Measurements from ENCODE around the gene TMEM203. TPM values are rescaled to one million over a fixed set of nuclear protein-coding genes. Genes with fewer than 3 reads are reported as not detected.
A peak's percentile ranks its signal among the peaks of the same experiment; 100 is the strongest.

The TMEM203 gene
- total RNA-seq, 1 experiment from 2014 or later, result 35.5 TPM

- Histone ChIP-seq H2BK20ac (ENCODE audit: low read depth, low read length, poor library complexity, severe bottlenecking) (no peak overlapping the region), H3K79me2 (ENCODE audit: insufficient read depth, low read length) (no peaks in the 10 kb centered on the region), H3T11ph (ENCODE audit: low read length) (no peak overlapping the region), H3K4me1 (ENCODE audit: insufficient read depth, low read length) (peaks cover 3% of the 10 kb centered on the region; the same call in 1 of the 2 replicates), H3K14ac (ENCODE audit: insufficient read depth, low read length) (no peak overlapping the region), H3K79me1 (ENCODE audit: insufficient read depth, low read depth, low read length, poor library complexity, severe bottlenecking) (no peaks in the 10 kb centered on the region), H3K27me3 (ENCODE audit: insufficient read depth, low read length) (no peaks in the 10 kb centered on the region), H4K91ac (ENCODE audit: insufficient read length, low read depth, low read length) (no peak overlapping the region), H3K27ac (ENCODE audit: insufficient read length, low read depth, low read length) (no peak overlapping the region), H2AFZ (ENCODE audit: low read length) (no peak overlapping the region), H3K18ac (ENCODE audit: insufficient read length, low read depth, low read length) (no peak overlapping the region), H4K8ac (replicated peaks; ENCODE audit: insufficient read length, low read depth, low read length) (no peak overlapping the region), H3K9me3 (ENCODE audit: control insufficient read depth, low read depth, low read length) (no peaks in the 10 kb centered on the region), H3K56ac (ENCODE audit: insufficient read length, low read depth, low read length) (no peak overlapping the region), H2AK5ac (ENCODE audit: insufficient read length, low read length) (no peak overlapping the region), H2BK120ac (ENCODE audit: low read depth, low read length, poor library complexity, severe bottlenecking) (no peak overlapping the region), H2BK5ac (ENCODE audit: insufficient read length, low read length) (no peak overlapping the region), H4K20me1 (ENCODE audit: control insufficient read depth, insufficient read depth, insufficient read length) (no peaks in the 10 kb centered on the region), H3K4ac (ENCODE audit: low read depth, low read length) (no peak overlapping the region), H3K4me2 (ENCODE audit: insufficient read depth, insufficient read length, low read length) (no peak overlapping the region), H3K23me2 (ENCODE audit: insufficient read length, low read depth, low read length, poor library complexity, severe bottlenecking) (no peaks in the 10 kb centered on the region), H4K5ac (ENCODE audit: insufficient read length, low read depth, low read length) (no peak overlapping the region), H3K9ac (ENCODE audit: extremely low read depth, insufficient read length, low read length) (no peak overlapping the region), H2BK12ac (ENCODE audit: insufficient read length, low read depth, low read length) (no peak overlapping the region), H3K23ac (ENCODE audit: insufficient read length, low read depth, low read length) (no peak overlapping the region), H2BK15ac (ENCODE audit: low read depth, low read length) (peak overlapping the region; percentile 71; the same call in 1 of the 2 replicates)
- DNase-seq, result no peak
- no CpG with 5 or more reads among the region's 24 CpGs for WGBS (ENCODE audit: extremely low coverage, insufficient read length, low lambda C conversion rate)
- Mint-ChIP-seq H3K9me3 (no peaks in the 10 kb centered on the region), H3K27me3 (ENCODE audit: low read depth) (peaks cover 7% of the 10 kb centered on the region), H3K4me3 (no peak overlapping the region), H3K36me3 (ENCODE audit: insufficient read depth in 1 of 3, low read depth in 3 of 3) (no peaks in the 10 kb centered on the region), H3K4me1 (peaks cover 7 to 13% of the 10 kb centered on the region in 2 experiments), H3K27ac (no peak overlapping the region)
- TF ChIP-seq CTCF (conservative IDR thresholded peaks at IDR 0.05), result no peak
Observed at GRCh38 chr9:137232510-137232909, 27.1 kb upstream of the TMEM203 start.
